ENCODE results near the gene CSF1R. TPM values are rescaled to one million over a fixed set of nuclear protein-coding genes. Genes with fewer than 3 reads are reported as not detected.

Gene CSF1R
- total RNA-seq, 4 donors from 2014 or later, result 24.9 to 51.7 (median 31.5) TPM

- no peak for DNase-seq (ENCODE audit: extremely low spot score)
- H3K4me3 ChIP-seq, result no peak overlapping the region
- no peaks in the 10 kb centered on the region for H3K9me3 ChIP-seq
- 89% methylated on average over 12 of the region's 14 CpGs for WGBS
- intact Hi-C loops (cut with DNase I), result no loop called here
- H3K27me3 ChIP-seq, result no peaks in the 10 kb centered on the region
- no peak for TF ChIP-seq CTCF (IDR thresholded peaks at IDR 0.05)
- no peak for TF ChIP-seq POLR2A (IDR thresholded peaks at IDR 0.05; ENCODE audit: low read depth)
- TF ChIP-seq POLR2AphosphoS5 (IDR thresholded peaks at IDR 0.05), result no peak
- no peak for TF ChIP-seq EP300 (IDR thresholded peaks at IDR 0.05)
- peaks cover 37 to 56% (median 54%) of the 10 kb centered on the region in 4 donors for H3K36me3 ChIP-seq
- H3K4me1 ChIP-seq, result no peaks in the 10 kb centered on the region
- H3K27ac ChIP-seq (replicated peaks in 1 of 4), result no peak overlapping the region
Measured at GRCh38 chr5:150055326-150056074, 30.9 kb downstream of the CSF1R start.

DNA sequence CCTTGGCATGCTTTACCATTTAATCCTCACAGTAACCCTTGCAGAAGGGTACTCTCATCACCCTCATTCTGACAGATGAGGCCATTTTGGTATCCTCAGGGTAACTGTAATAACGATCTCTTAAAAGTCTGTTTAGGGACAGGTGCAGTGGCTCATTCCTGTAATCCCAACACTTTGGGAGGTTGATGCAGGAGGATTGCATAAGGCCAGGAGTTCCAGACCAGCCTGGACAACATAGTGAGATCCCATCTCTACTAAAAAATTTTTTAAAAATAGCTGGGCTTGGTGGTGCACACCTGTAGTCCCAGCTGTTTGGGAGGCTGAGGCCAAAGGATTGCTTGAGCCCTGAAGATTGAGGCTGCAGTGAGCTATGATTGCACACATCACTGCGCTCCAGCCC lies 31.8 kb downstream of the CSF1R start:
- intact Hi-C loops (cut with DNase I), result no loop called here
- peaks cover 46 to 65% (median 64%) of the 10 kb centered on the region in 4 donors for H3K36me3 ChIP-seq

GRCh38 chr5:150053713-150054392 lies 32.5 kb downstream of the CSF1R start:
- Histone ChIP-seq H3K27ac (replicated peaks in 1 of 4) (no peak overlapping the region), H3K4me1 (no peaks in the 10 kb centered on the region), H3K27me3 (no peaks in the 10 kb centered on the region), H3K4me3 (no peak overlapping the region), H3K9me3 (no peaks in the 10 kb centered on the region), H3K36me3 (peaks cover 53 to 72% (median 71%) of the 10 kb centered on the region in 4 donors)
- TF ChIP-seq EP300 (IDR thresholded peaks at IDR 0.05), result no peak
- no peak for TF ChIP-seq POLR2AphosphoS5 (IDR thresholded peaks at IDR 0.05)
- no peak for TF ChIP-seq POLR2A (IDR thresholded peaks at IDR 0.05; ENCODE audit: low read depth)
- no peak for TF ChIP-seq CTCF (IDR thresholded peaks at IDR 0.05)
- intact Hi-C loops (cut with DNase I), result no loop called here
- no peak for DNase-seq (ENCODE audit: extremely low spot score)
- WGBS, result 78% methylated on average over 7 of the region's 14 CpGs

More for the DNA sequence above, 31.8 kb downstream of the CSF1R start:
- no peak overlapping the region for H3K4me3 ChIP-seq
- H3K9me3 ChIP-seq, result no peaks in the 10 kb centered on the region
- WGBS, result 94% methylated on average over 2 of the region's 2 CpGs
- no peaks in the 10 kb centered on the region for H3K27me3 ChIP-seq
- no peak overlapping the region for H3K27ac ChIP-seq (replicated peaks in 1 of 4)
- DNase-seq (ENCODE audit: extremely low spot score), result no peak
- H3K4me1 ChIP-seq, result no peaks in the 10 kb centered on the region
- TF ChIP-seq POLR2AphosphoS5 (IDR thresholded peaks at IDR 0.05) (no peak), EP300 (IDR thresholded peaks at IDR 0.05) (no peak), POLR2A (IDR thresholded peaks at IDR 0.05; ENCODE audit: low read depth) (no peak), CTCF (IDR thresholded peaks at IDR 0.05) (no peak)

GRCh38 chr5:150052956-150053712 lies 33.2 kb downstream of the CSF1R start:
- intact Hi-C loops (cut with DNase I), result no loop called here
- Histone ChIP-seq H3K9me3 (no peaks in the 10 kb centered on the region), H3K27ac (replicated peaks in 1 of 4) (no peak overlapping the region), H3K4me3 (no peak overlapping the region), H3K36me3 (peaks cover 60 to 80% (median 78%) of the 10 kb centered on the region in 4 donors), H3K4me1 (no peaks in the 10 kb centered on the region), H3K27me3 (no peaks in the 10 kb centered on the region)
- 82% methylated on average over 8 of the region's 9 CpGs for WGBS
- TF ChIP-seq EP300 (IDR thresholded peaks at IDR 0.05) (no peak), POLR2AphosphoS5 (IDR thresholded peaks at IDR 0.05) (no peak), CTCF (IDR thresholded peaks at IDR 0.05) (no peak), POLR2A (IDR thresholded peaks at IDR 0.05; ENCODE audit: low read depth) (no peak)
- DNase-seq (ENCODE audit: extremely low spot score), result no peak

Measured in esophagus muscularis mucosa (tissue), 4 donors.